NB4 (cell line): Measurements from ENCODE around the gene PPP1R1C.

ENCODE experiments used
- MYC ChIP-seq: IDR thresholded peaks from 2 replicates; pipeline ENCODE4 v1.6.1; 2011; ENCODE audit warnings: low read depth, low read length
- TF ChIP-seq, protein P1 (sequence below): IDR thresholded peaks from one replicate; pipeline ENCODE4 v1.5.1; 2012; ENCODE audit warnings: low read depth, low read length
- TF ChIP-seq, protein P2 (sequence below): IDR thresholded peaks from 2 replicates; pipeline ENCODE4 v1.6.1; 2011; ENCODE audit warnings: low read depth, low read length

- TF ChIP-seq, protein P1, sequence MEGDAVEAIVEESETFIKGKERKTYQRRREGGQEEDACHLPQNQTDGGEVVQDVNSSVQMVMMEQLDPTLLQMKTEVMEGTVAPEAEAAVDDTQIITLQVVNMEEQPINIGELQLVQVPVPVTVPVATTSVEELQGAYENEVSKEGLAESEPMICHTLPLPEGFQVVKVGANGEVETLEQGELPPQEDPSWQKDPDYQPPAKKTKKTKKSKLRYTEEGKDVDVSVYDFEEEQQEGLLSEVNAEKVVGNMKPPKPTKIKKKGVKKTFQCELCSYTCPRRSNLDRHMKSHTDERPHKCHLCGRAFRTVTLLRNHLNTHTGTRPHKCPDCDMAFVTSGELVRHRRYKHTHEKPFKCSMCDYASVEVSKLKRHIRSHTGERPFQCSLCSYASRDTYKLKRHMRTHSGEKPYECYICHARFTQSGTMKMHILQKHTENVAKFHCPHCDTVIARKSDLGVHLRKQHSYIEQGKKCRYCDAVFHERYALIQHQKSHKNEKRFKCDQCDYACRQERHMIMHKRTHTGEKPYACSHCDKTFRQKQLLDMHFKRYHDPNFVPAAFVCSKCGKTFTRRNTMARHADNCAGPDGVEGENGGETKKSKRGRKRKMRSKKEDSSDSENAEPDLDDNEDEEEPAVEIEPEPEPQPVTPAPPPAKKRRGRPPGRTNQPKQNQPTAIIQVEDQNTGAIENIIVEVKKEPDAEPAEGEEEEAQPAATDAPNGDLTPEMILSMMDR: no peak
- no peak for TF ChIP-seq MYC
- TF ChIP-seq, protein P2, sequence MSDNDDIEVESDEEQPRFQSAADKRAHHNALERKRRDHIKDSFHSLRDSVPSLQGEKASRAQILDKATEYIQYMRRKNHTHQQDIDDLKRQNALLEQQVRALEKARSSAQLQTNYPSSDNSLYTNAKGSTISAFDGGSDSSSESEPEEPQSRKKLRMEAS: no peak
These were observed 131.5 kb downstream of the PPP1R1C start for GRCh38 chr2:182117196-182117595.
